GM12873 (cell line): ENCODE results near the gene HFM1.

Experiments
- TF ChIP-seq, protein P1 (sequence below): IDR thresholded peaks from 2 replicates; pipeline ENCODE4 v1.5.1; 2012; ENCODE audit warnings: low read depth, mild to moderate bottlenecking, moderate library complexity, low read length, control low read depth; ENCODE audit not compliant: insufficient read depth; ENCODE audit errors: missing control alignments

Gene HFM1

DNA sequence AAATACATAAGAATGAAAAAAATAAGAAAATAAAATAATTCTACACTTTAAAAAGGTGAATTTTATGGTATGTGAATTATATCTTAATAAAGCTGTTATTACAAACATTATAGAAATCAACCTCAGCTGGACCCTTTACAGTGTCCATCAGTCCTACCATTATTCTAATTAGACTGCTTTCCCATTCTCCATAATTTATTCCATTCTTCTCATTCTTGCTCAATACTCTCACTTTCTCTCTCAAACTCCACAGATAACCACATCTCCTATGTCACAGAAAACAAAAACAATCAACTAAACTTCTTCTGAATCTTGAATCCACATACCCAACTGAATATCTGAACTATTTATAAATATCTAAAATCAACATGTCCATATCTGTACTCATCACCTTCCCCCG, 11.6 kb downstream of the HFM1 start:
- TF ChIP-seq, protein P1, sequence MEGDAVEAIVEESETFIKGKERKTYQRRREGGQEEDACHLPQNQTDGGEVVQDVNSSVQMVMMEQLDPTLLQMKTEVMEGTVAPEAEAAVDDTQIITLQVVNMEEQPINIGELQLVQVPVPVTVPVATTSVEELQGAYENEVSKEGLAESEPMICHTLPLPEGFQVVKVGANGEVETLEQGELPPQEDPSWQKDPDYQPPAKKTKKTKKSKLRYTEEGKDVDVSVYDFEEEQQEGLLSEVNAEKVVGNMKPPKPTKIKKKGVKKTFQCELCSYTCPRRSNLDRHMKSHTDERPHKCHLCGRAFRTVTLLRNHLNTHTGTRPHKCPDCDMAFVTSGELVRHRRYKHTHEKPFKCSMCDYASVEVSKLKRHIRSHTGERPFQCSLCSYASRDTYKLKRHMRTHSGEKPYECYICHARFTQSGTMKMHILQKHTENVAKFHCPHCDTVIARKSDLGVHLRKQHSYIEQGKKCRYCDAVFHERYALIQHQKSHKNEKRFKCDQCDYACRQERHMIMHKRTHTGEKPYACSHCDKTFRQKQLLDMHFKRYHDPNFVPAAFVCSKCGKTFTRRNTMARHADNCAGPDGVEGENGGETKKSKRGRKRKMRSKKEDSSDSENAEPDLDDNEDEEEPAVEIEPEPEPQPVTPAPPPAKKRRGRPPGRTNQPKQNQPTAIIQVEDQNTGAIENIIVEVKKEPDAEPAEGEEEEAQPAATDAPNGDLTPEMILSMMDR: no peak

DNA sequence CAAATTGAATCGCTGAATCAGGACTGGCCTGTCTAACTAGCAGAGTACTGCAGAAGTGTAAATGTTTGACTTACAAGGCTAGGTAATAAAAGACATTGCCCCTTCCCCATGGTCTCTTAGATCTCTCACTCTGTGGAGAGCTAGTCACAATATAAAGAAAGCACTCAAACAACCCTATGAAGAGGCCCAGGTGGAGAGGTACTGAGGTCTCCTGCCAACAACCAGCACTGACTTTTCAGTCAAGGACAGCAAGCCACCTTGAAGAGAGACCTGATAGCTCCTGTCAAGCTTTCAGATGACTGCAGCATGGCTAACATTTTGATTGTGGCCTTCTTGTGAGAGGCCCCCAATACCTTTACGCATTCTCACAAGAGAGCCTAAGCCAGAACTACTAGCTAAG, 18.5 kb downstream of the HFM1 start:
- TF ChIP-seq, protein P1: no peak

DNA sequence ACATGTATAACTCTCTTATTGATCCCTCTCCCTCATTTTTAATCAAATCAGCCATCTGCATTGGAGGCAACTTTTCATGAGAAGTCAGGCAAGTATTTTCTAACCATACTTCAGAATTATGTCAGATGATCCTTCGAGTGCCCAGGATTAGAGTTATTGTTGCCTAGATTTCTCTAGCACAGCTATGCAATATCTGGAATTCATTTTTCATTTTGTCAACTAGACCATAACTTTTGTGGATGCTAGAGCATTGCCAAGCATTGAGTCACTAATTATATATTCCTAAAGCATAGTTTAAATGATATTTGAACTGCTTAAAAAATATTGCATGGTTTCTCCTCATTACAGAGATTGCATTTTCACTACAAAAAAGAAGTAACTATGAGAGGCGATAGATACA, 21.2 kb downstream of the HFM1 start:
- TF ChIP-seq, protein P1: no peak

DNA sequence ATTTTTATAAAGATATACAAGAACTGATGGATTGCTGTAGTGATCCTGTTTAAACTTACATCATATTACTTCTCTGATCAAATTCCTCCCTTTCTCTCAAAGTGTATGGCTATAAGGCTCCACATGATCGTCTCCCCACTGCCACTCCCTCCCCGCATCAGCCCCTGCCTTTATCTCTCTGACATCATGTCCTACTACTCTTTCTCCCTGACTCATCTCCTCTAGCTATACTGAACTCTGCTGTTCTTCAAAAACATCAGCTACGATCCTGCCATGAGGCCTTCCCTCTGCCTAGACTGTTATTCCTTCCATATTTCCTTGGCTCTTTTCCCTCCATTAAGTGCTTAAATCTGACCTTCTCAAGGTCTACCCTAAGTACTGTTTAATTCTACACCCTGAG, 22.8 kb downstream of the HFM1 start:
- TF ChIP-seq, protein P1: no peak

DNA sequence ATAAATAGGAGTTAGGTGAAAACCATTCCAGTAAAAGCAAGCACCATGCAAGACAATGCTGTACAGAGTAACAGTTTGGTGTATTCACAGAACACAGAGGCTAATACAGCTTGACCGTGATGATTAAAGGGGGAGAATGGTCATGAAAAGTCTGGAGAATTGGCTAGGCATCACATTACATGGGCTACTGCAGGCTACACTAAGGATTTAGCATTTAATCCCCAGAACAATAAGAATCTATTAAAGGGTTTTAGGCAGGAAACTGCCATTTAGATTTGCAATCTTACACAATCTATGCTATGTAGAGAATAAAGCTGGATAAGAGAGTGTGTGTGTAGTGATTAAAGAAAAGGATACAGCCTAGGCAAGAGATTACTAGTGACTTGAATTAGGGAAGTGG, 30.6 kb downstream of the HFM1 start:
- TF ChIP-seq, protein P1: no peak

DNA sequence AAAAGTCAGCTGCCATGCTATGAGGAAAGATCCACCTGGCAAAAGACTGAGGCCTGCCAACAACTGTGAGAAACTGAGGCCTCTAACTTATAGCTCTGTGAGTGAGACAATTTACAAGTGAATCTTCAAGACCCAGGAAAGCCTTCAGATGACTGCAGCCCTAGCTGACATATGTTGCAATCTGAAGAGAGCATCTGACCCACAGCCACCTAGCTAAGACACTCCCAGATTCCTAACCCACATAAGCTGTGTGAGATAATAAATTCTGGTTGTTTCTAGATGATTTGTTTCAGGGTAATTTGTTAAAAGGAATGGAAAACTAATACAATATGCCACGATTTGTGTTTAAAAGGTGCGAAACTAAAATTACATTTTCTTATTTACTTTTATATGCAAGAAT, 55.1 kb downstream of the HFM1 start:
- TF ChIP-seq, protein P1: no peak

DNA sequence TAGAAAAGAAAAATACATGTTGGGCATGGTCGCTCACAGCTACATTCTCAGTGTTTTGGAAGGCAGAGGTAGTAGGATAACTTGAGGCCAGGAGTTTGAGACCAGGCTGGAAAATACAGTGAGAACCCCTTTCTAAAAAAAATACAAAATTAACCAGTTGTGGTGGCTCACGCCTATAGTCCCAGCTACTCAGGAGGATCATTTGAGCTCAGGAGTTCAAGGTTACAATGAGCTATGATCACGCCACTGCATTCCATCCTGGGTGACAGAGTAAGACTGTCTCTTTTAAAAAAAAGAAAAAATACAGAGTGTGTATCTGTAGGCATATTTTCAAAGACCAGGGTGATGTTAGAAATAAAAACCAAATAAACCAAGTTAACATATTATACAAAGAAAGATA, 57.8 kb downstream of the HFM1 start:
- TF ChIP-seq, protein P1: no peak
